ENCODE measurements around the gene USP7.

GRCh38 chr16:8958344-8959167, 5.2 kb downstream of the USP7 start:
- TF ChIP-seq CTCF (conservative IDR thresholded peaks at IDR 0.05; ENCODE audit: low read length) (no peak), EZH2phosphoT487 (IDR thresholded peaks at IDR 0.05; ENCODE audit: borderline replicate concordance, low read depth, low read length) (no peak)

Data from OCI-LY7 (cell line).